Fibroblast of lung (primary cell): ENCODE data around the gene S1PR2. TPM values are rescaled to one million over a fixed set of nuclear protein-coding genes. Genes with fewer than 3 reads are reported as not detected.

ENCODE experiments used
- DNase-seq, 2 donors: peaks; one replicate each; pipeline versions ENCODE4 v3.0.0 to v3.0.0-alpha.2; 2010; ENCODE audit warnings: low read depth in 2 of 2
- H2AFZ ChIP-seq: 2 replicates; pipeline ENCODE4 v1.5.1; 2012; ENCODE audit warnings: low read length, control low read depth, inconsistent platforms
- H3K27ac ChIP-seq: 2 replicates; pipeline ENCODE4 v1.5.1; 2011; ENCODE audit warnings: low read length, control low read depth; ENCODE audit not compliant: insufficient read depth
- H3K27me3 ChIP-seq: 2 replicates; pipeline ENCODE4 v1.5.1; 2011; ENCODE audit warnings: mild to moderate bottlenecking, low read length; ENCODE audit not compliant: control insufficient read depth, insufficient read depth
- H3K36me3 ChIP-seq: 2 replicates; pipeline ENCODE4 v1.5.1; 2011; ENCODE audit warnings: low read length; ENCODE audit not compliant: control insufficient read depth, insufficient read depth
- H3K4me1 ChIP-seq: 2 replicates; pipeline ENCODE4 v1.5.1; 2011; ENCODE audit warnings: low read length; ENCODE audit not compliant: control insufficient read depth, insufficient read depth; ENCODE audit errors: extremely low read depth
- H3K4me2 ChIP-seq: 2 replicates; pipeline ENCODE4 v1.5.1; 2011; ENCODE audit warnings: low read length, control low read depth; ENCODE audit not compliant: insufficient read depth; ENCODE audit errors: extremely low read depth
- H3K4me3 ChIP-seq, 4 experiments: fragments of 200-600 bp in 1 of 4; sonication (generic) in 1 of 4; replicated peaks in 1 of 4; 2 replicates each; pipeline ENCODE4 v1.5.1; 2011 to 2016; ENCODE audit warnings: low read length in 4 of 4, low read depth in 3 of 4, mild to moderate bottlenecking in 3 of 4, control low read depth in 2 of 4, inconsistent platforms in 1 of 4, mixed read lengths in 1 of 4; ENCODE audit not compliant: insufficient read depth in 1 of 4; ENCODE audit errors: control extremely low read depth in 1 of 4
- H3K79me2 ChIP-seq: 2 replicates; pipeline ENCODE4 v1.5.1; 2012; ENCODE audit warnings: mild to moderate bottlenecking, low read length, inconsistent platforms; ENCODE audit not compliant: control insufficient read depth, insufficient read depth
- H3K9ac ChIP-seq: 2 replicates; pipeline ENCODE4 v1.5.1; 2011; ENCODE audit warnings: mild to moderate bottlenecking, low read length, control low read depth; ENCODE audit not compliant: insufficient read depth
- H3K9me3 ChIP-seq: 2 replicates; pipeline ENCODE4 v1.5.1; 2012; ENCODE audit warnings: low read depth, low read length; ENCODE audit not compliant: control insufficient read depth, insufficient read depth
- H4K20me1 ChIP-seq: 2 replicates; pipeline ENCODE4 v1.5.1; 2011; ENCODE audit warnings: low read length; ENCODE audit not compliant: control insufficient read depth, insufficient read depth; ENCODE audit errors: extremely low read depth
- EZH2 ChIP-seq: IDR thresholded peaks from 2 replicates; pipeline ENCODE4 v1.5.1; 2012; ENCODE audit warnings: low read length, control low read depth, mild to moderate bottlenecking; ENCODE audit errors: missing control alignments
- polyA plus RNA-seq, 2 donors: library from polyadenylated mRNA; depleted of rRNA in 1 of 2; stranded (reverse) in 1 of 2; unstranded in 1 of 2; fragments of >200 nt; gene quantifications; 2 replicates each; pipeline ENCODE4 v1.2.1, GENCODE V29; 2011 to 2012; ENCODE audit warnings: missing spikeins in 1 of 2
- total RNA-seq: library from RNA; depleted of rRNA; stranded (reverse); fragments of >200 nt; gene quantifications from 2 replicates; pipeline ENCODE4 v1.2.1, GENCODE V29; 2014
- TF ChIP-seq, protein P1 (sequence below), 2 donors: IDR thresholded peaks in 1 of 2; conservative IDR thresholded peaks in 1 of 2; 1 replicate in 1 of 2; 2 replicates in 1 of 2; pipeline ENCODE4 v1.5.1; 2011 to 2012; ENCODE audit warnings: low read length in 2 of 2, control low read depth in 1 of 2, inconsistent platforms in 1 of 2, low read depth in 1 of 2, mild to moderate bottlenecking in 1 of 2

S1PR2 gene
- total and polyA plus RNA-seq, 2 donors (not counting 1 experiment from before 2014, with no cell fraction given): 25.9 to 30.4 TPM

DNA sequence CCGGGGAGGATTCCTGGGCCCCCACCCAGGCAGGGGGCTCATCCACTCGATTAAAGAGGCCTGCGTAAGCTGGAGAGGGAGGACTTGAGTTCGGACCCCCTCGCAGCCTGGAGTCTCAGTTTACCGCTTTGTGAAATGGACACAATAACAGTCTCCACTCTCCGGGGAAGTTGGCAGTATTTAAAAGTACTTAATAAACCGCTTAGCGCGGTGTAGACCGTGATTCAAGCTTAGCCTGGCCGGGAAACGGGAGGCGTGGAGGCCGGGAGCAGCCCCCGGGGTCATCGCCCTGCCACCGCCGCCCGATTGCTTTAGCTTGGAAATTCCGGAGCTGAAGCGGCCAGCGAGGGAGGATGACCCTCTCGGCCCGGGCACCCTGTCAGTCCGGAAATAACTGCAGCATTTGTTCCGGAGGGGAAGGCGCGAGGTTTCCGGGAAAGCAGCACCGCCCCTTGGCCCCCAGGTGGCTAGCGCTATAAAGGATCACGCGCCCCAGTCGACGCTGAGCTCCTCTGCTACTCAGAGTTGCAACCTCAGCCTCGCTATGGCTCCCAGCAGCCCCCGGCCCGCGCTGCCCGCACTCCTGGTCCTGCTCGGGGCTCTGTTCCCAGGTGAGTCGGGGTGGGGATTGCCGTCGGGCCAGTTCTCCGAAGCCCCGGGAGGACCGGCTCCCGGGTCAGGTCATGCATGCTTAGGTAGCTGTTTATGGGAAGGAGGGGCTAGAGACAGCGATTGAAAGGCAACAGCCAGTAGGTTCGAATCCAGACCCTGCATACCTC lies 39.7 kb upstream of the S1PR2 start, which contains the start of gene ICAM1:
TSS of gene ICAM1 (plus strand) at position 505 of the 779 bp plus-strand sequence. CDS start at position 545, 40 bp downstream.
- H3K27ac ChIP-seq: no peak within 1 kb of the TSS

DNA sequence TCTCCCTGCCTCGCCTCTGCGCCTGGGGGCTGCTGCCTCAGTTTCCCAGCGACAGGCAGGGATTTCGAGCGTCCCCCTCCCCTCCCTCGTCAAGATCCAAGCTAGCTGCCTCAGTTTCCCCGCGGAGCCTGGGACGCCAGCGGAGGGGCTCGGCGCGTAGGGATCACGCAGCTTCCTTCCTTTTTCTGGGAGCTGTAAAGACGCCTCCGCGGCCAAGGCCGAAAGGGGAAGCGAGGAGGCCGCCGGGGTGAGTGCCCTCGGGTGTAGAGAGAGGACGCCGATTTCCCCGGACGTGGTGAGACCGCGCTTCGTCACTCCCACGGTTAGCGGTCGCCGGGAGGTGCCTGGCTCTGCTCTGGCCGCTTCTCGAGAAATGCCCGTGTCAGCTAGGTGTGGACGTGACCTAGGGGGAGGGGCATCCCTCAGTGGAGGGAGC lies 39.1 kb upstream of the S1PR2 start:
- Histone ChIP-seq H4K20me1 (no peaks in the 10 kb centered on the region), H2AFZ (peak overlapping the region; percentile 3), H3K4me3 (peak overlapping the region in 2 of 4 experiments; percentile 2 to 61), H3K9ac (no peak overlapping the region), H3K36me3 (no peaks in the 10 kb centered on the region), H3K9me3 (no peaks in the 10 kb centered on the region), H3K4me2 (peak overlapping the region; percentile 68), H3K27ac (no peak overlapping the region), H3K27me3 (peaks cover 13% of the 10 kb centered on the region), H3K79me2 (no peaks in the 10 kb centered on the region), H3K4me1 (peaks cover 7% of the 10 kb centered on the region)
- DNase-seq: no peak
- TF ChIP-seq EZH2: no peak
- TF ChIP-seq, protein P1, sequence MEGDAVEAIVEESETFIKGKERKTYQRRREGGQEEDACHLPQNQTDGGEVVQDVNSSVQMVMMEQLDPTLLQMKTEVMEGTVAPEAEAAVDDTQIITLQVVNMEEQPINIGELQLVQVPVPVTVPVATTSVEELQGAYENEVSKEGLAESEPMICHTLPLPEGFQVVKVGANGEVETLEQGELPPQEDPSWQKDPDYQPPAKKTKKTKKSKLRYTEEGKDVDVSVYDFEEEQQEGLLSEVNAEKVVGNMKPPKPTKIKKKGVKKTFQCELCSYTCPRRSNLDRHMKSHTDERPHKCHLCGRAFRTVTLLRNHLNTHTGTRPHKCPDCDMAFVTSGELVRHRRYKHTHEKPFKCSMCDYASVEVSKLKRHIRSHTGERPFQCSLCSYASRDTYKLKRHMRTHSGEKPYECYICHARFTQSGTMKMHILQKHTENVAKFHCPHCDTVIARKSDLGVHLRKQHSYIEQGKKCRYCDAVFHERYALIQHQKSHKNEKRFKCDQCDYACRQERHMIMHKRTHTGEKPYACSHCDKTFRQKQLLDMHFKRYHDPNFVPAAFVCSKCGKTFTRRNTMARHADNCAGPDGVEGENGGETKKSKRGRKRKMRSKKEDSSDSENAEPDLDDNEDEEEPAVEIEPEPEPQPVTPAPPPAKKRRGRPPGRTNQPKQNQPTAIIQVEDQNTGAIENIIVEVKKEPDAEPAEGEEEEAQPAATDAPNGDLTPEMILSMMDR (conservative IDR thresholded peaks at IDR 0.05 in 1 of 2, IDR thresholded peaks at IDR 0.05 in 1 of 2; ENCODE audit: low read depth in 1 of 2, low read length in 2 of 2): no peak

More for the DNA sequence above, 39.7 kb upstream of the S1PR2 start, which contains the start of gene ICAM1:
- Histone ChIP-seq H4K20me1 (no peaks in the 10 kb centered on the region), H2AFZ (peak within 1 kb of the TSS; percentile 3), H3K4me3 (peak within 1 kb of the TSS; percentile 2 to 61 (median 28)), H3K79me2 (no peaks in the 10 kb centered on the region), H3K9me3 (no peaks in the 10 kb centered on the region), H3K4me1 (peaks cover 7% of the 10 kb centered on the region), H3K27me3 (peaks cover 13% of the 10 kb centered on the region), H3K4me2 (peak within 1 kb of the TSS; percentile 68), H3K36me3 (no peaks in the 10 kb centered on the region), H3K9ac (no peak within 1 kb of the TSS)
- peak; percentile 45 to 62 for DNase-seq
- TF ChIP-seq EZH2: peak; percentile 10
- TF ChIP-seq, protein P1 (conservative IDR thresholded peaks at IDR 0.05 in 1 of 2, IDR thresholded peaks at IDR 0.05 in 1 of 2; ENCODE audit: low read depth in 1 of 2, low read length in 2 of 2): no peak

DNA sequence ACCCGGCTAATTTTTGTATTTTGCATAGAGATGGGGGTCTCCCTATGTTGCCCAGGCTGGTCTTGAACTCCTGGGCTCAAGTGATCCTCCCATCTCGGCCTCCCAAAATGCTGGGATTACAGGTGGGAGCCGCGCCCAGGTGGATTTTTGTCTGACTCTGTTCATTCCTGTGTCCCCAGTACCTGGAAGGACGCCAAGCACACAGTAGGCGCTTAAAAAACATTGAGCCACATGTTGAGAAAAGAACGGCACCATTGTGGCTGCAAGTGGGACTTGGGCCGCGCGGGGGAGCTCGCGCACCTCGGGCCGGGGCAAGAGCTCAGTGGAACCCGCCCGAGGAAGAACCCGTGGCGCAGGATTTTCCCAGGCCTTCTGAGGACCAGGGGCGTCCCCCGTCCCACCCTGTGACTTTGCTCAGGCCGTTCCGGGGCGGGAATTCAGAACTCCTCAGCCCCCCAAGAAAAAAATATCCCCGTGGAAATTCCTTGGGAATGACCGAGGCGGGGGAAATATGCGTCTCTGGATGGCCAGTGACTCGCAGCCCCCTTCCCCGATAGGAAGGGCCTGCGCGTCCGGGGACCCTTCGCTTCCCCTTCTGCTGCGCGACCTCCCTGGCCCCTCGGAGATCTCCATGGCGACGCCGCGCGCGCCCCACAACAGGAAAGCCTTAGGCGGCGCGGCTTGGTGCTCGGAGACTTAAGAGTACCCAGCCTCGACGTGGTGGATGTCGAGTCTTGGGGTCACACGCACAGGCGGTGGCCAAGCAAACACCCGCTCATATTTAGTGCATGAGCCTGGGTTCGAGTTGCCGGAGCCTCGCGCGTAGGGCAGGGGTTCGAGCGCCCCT lies 38.4 kb upstream of the S1PR2 start:
- Histone ChIP-seq H3K79me2 (no peaks in the 10 kb centered on the region), H3K4me2 (peak overlapping the region; percentile 62), H3K4me3 (peak overlapping the region in 1 of 4 experiments; percentile 61), H2AFZ (no peak overlapping the region), H3K4me1 (peaks cover 7% of the 10 kb centered on the region), H3K9ac (no peak overlapping the region), H3K9me3 (no peaks in the 10 kb centered on the region), H3K36me3 (no peaks in the 10 kb centered on the region), H3K27ac (no peak overlapping the region), H3K27me3 (peaks cover 13% of the 10 kb centered on the region), H4K20me1 (no peaks in the 10 kb centered on the region)
- TF ChIP-seq, protein P1 (conservative IDR thresholded peaks at IDR 0.05 in 1 of 2, IDR thresholded peaks at IDR 0.05 in 1 of 2; ENCODE audit: low read depth in 1 of 2, low read length in 2 of 2): peak; percentile 78 to 86
- TF ChIP-seq EZH2: no peak
- DNase-seq: peak; percentile 62 to 66
